ENCODE results near the gene DNAJC2.

DNAJC2 gene, protein sequence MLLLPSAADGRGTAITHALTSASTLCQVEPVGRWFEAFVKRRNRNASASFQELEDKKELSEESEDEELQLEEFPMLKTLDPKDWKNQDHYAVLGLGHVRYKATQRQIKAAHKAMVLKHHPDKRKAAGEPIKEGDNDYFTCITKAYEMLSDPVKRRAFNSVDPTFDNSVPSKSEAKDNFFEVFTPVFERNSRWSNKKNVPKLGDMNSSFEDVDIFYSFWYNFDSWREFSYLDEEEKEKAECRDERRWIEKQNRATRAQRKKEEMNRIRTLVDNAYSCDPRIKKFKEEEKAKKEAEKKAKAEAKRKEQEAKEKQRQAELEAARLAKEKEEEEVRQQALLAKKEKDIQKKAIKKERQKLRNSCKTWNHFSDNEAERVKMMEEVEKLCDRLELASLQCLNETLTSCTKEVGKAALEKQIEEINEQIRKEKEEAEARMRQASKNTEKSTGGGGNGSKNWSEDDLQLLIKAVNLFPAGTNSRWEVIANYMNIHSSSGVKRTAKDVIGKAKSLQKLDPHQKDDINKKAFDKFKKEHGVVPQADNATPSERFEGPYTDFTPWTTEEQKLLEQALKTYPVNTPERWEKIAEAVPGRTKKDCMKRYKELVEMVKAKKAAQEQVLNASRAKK

DNA sequence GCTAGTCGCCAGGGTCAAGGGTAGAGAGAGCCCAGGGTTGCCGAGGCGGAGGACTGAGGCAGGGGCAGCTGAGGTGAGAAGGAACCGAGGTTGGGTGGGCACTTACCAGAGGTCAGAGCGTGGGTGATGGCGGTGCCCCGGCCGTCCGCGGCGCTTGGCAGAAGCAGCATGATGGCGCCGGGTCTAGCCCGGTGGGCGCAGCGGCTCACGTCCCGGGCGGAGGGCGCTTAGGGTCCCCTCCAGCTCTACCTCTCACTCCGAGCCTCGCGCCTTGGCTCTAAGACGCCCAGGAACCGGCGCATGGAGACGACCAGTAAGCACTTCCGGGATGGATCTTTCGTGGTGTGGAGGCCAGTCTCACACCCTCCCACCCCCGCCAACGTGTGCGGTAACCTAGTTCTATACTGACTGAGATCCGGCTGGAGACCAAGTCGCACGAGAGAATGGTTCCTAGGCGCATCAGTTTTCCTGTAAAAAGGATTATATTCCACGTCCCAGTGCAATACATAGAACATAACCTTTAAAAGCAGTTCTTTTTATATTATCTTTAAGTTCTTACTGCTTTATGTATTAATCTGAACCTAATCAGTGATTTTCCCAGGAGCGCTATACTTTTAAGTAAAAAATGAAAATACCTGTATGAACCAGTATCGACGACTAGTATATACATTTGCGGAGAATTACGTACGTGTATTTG, at the start of gene DNAJC2:
TSS of gene DNAJC2 (minus strand) at position 315 of the 697 bp plus-strand sequence. CDS start at position 170, 145 bp downstream.
- DNase-seq = peak; percentile 85

GRCh38 chr7:103391976-103392375, 47.4 kb upstream of the DNAJC2 start:
- DNase-seq = no peak

- no peak for DNase-seq
Measured at GRCh38 chr7:103391150-103391549, 46.6 kb upstream of the DNAJC2 start.

DNA sequence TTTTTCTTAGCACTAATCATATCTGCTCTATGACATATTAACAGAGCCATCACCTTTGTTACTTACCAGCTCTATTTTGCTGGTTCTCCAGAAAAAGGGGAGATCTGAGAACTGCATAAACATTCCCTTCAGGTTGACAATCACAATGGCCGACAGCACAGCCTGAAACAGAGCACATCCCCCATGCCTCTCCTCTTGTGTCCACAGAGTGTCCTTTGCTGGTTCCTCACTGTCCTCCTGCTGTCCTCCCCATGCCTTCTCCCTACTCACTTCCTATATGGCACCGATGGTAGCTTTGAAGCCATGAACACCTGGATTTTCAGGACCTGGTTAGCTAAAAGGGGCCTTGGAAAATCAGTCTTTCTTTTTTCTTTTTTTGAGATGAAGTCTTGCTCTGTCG, 44.7 kb upstream of the DNAJC2 start:
- no peak for DNase-seq

DNA sequence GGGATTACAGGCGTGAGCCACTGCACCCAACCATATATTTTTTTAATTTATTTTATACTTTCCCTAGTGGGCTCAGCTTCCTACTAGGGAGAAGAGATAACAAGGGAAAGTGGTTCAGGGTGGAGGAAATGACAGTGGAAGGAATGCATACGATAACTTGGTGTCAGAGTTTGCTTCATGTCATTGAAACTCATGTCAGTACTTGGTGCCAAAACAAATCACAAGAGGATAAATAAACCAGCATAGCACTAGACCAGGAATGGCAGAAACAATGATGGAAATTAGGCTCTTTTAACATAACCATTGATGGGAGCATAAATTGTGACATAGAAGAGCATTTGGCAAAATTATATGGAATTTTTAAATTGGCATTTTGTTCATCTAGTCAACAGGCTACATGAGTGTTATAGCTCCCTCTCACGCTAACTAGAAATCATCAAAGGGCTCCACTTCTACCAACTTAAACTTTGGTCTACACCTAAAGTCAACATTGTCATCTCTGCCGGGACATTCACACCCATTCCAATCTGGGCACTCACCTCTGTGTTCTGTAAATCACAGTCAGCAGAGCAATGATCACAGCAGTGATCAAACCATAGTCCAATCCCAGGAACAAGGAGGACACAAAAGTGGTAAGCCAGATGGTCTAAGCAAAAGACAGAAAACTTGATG, 44.0 kb upstream of the DNAJC2 start:
- no peak for DNase-seq

DNA sequence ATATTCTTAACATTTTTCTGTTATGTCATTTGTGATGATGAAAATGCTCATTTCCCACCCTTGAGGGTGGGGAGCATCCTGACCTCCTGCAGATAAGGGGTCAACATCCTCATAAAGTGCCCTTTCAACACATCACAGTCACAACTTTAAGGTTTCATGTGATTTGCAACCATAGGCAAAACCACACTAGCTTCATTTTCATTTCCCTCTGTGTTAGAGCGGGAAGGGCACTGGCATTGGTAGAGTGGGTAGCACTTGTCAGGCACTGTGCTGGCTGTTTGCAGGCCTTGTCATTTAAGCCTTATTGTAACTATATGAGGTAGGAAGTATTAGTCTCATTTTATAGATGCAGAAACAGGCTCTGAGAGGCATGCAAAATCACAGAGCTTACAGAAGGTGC, 42.7 kb upstream of the DNAJC2 start:
- no peak for DNase-seq

DNA sequence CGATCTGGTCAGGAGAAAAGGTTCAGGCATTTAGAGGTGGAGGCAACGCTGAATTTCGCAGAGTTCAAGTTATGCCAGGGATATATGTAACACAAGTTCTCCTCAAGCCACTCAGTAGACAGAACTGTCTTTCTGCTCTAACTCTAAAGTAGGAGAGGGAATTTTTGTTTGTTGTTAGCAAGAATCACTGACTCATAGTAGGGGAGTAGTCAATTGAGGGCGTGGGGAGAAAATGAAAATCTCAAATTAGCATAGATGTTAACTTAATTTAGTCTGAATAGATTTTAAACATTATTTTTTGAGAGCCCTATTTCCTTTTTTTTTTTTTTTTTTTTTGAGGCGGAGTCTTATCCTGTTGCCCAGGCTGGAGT, 37.5 kb upstream of the DNAJC2 start:
- DNase-seq = no peak

DNA sequence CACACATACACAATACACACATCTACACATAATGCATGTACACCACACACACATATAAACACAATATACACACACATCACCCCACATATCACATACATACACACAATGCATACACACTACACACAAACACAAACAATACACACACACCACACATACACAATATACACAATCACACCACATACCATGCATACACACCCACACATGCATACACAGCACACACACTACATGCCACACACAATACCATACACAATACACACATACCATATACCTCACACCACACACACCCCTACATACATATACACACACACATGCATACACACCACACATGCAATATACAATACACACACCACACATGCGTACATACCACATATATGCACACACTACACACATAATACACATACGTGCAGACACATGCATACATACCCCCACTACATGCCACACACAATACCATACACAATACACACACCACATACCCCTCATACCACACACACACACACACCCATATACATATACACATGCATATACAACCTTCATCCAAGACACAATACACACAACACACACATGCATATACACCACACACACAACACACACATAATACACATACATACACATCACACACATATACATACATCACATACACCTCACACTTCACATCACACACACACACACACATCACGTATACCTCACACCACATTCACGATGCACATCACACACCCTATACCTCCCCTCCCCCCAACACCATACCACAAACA, 36.9 kb upstream of the DNAJC2 start:
- no peak for DNase-seq

DNA sequence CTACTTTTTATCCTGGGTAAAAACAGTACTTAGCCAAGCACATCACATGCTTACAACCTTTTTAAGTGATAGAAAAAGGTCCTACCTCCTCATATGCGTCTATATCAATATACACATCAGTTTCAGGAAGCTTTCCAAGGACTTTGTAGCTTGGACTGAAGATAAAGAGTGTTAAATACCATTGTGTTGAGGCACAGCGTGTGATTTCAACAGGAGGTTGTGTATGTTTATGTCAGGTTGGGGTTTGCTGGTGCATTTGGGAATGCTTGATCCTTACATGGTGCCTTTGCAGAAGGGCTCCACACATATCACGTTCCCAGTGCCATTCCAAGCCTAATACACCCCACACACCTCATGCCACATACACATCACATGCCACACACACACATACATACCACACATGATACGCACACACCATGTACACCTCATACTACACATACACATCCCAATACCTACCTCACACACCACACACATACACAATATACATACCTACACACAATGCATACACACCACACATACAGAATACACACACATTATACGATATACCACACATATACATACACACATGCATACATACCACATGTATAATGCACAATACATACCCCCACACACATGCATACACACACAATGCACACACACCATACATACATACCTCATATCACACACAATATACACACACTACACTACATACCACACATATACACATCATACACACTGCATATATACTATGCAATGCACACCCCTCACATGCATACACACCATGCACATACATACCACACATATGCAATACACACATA, 36.0 kb upstream of the DNAJC2 start:
- no peak for DNase-seq

- DNase-seq = no peak
Measured at GRCh38 chr7:103379270-103379975, 34.9 kb upstream of the DNAJC2 start.

GRCh38 chr7:103373866-103374643, 29.5 kb upstream of the DNAJC2 start:
- no peak for DNase-seq

DNA sequence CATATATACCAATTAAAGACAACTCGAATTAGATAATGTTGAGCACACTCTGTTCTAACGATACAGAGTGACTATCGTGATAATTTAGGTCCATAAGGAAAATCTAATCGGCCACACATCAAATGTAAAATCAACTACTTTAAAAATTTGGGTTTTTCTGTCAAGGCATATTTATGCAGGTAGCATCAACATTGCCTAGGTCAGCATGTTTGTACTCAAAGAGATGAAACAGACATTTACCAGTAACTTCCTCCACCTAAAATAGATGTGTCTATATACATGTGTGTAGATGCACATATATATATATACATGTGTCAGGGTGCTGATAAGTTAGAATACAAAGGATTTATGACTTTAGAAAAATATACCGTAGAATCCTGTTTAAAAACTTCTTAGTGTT, 24.9 kb upstream of the DNAJC2 start:
- DNase-seq = no peak

DNA sequence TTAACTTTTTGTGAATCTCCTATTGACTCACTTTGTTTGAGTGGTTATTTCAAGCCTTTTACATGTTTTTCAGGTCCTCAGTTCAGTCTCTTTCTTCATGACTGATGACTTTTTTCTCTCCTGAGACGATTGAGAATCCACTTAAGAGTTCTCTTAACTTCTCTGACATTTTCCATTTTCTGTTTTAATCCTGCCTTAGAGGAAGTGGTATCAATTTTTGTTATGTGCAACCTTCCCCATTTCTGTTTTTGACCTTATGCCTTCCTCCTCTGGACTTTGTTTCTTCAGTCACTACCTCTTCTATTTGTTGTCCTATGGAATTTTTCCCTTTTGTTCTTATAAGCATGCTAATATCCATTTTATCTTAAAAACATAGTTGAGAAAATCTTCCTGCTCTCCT, 5.2 kb upstream of the DNAJC2 start:
- no peak for DNase-seq

DNA sequence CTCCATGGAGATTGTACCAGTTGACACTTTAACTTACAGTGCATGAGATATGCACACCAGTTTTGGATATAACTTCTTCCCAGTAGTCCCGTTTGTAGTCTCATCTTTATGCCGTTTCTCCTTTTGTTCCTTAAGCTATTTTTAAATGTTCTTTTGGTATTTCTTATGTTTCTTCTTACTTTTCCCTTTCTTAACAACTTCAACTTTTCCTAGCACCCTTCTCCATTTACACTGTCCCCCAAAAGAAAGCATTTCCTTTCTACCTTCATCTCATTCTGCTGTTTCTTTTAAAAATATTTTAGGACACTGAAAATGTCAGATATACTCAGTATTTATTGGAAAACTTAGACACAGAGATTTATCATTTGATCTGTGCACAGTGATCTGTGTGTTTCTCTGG, 4.4 kb upstream of the DNAJC2 start:
- DNase-seq = no peak

- no peak for DNase-seq
Measured at GRCh38 chr7:103348452-103348851, 3.9 kb upstream of the DNAJC2 start.

DNA sequence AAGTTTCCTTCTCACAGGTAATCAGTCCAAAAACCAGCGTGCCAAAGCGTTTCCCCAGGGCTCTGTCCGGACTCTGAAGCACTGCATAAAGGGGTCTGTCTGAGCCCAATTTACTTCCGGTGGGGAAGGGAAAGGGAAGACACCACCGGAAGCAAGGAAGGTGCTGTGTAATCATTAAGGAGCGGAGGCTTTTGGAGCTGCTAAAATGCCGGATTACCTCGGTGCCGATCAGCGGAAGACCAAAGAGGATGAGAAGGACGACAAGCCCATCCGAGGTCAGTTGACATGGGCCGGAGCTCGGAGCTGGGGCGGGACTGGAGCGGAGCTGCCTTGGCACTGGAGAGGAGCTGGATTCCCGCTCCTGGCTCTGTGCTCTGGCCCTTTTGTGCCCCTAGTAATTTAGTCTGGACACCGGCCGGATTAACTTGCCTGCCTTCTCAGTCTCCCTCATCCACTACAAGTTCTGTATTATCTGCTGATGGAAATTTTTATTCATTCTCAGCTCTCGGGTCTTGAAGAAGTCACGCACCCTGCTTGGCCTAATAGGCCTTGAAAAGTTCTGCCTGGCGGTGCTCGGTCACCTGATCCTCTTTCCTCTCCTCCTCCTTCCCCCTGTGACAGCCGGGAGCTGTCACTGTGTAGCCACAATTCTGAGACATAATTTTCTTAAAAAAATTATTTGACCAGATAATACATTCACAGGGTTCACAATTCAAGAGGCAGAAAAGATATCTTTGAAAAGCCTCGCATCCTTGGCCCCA, 3.1 kb upstream of the DNAJC2 start, which contains the start of gene PSMC2:
TSS of gene PSMC2 (plus strand) at position 137 of the 761 bp plus-strand sequence. CDS start at position 206, 69 bp downstream.
- DNase-seq = peak; percentile 86

- DNase-seq = no peak
Measured at GRCh38 chr7:103346396-103346795, 1.8 kb upstream of the DNAJC2 start.

- peak; percentile 28 for DNase-seq
Measured at GRCh38 chr7:103343758-103344452, 662 bp downstream of the DNAJC2 start.

- no peak for DNase-seq
Measured at GRCh38 chr7:103343332-103343731, 1.2 kb downstream of the DNAJC2 start.

Measured in CD4-positive, alpha-beta T cell treated with Interferon gamma for 1 hour (primary cell).